Uterus (tissue), 4 donors: ENCODE measurements around the gene STK11. TPM values are rescaled to one million over a fixed set of nuclear protein-coding genes. Genes with fewer than 3 reads are reported as not detected.
A peak's percentile ranks its signal among the peaks of the same experiment; 100 is the strongest.

Source experiments
- DNase-seq, 2 donors: peaks; one replicate each; pipeline ENCODE4 v3.0.0-alpha.2; 2019 to 2020
- H3K27ac ChIP-seq, 2 donors: fragments of 200-600 bp; sonication (generic); 1 replicate in 1 of 2; 2 replicates in 1 of 2; pipeline ENCODE4 v1.5.1; 2016 to 2018
- H3K27me3 ChIP-seq, 2 donors: fragments of 200-600 bp; sonication (generic); one replicate each; pipeline ENCODE4 v1.5.1; 2018 to 2019; ENCODE audit warnings: control low read depth in 1 of 2
- H3K36me3 ChIP-seq, 2 donors: fragments of 200-600 bp; sonication (generic); one replicate each; pipeline ENCODE4 v1.5.1; 2019; ENCODE audit warnings: control low read depth in 1 of 2
- H3K4me1 ChIP-seq, 2 donors: fragments of 200-600 bp; sonication (generic); one replicate each; pipeline ENCODE4 v1.5.1; 2018 to 2019; ENCODE audit warnings: control low read depth in 1 of 2
- H3K4me3 ChIP-seq, 2 donors: fragments of 200-600 bp; sonication (generic); 1 replicate in 1 of 2; 2 replicates in 1 of 2; pipeline ENCODE4 v1.5.1; 2018 to 2019; ENCODE audit warnings: mild to moderate bottlenecking in 1 of 2
- H3K9me3 ChIP-seq, 2 donors: fragments of 200-600 bp; sonication (generic); one replicate each; pipeline ENCODE4 v1.5.1; 2019; ENCODE audit warnings: control low read depth in 1 of 2
- POLR2A ChIP-seq, 2 donors: fragments of 450-650 bp; IDR thresholded peaks; one replicate each; pipeline ENCODE4 v1.6.1; 2016; ENCODE audit warnings: antibody characterized with exemption in 2 of 2, mild to moderate bottlenecking in 1 of 2, moderate library complexity in 1 of 2
- intact Hi-C: fragments of 100-400 bp; cut with DNase I; formaldehyde crosslinking; loops from one replicate; pipeline ENCODE4 v1.15.1; 2023; ENCODE audit warnings: low total_unique reads
- total RNA-seq, 4 donors: library from RNA; depleted of rRNA in 3 of 4; stranded (reverse); fragments of >200 nt in 3 of 4; gene quantifications; one replicate each; pipeline versions ENCODE4 v1.1.0 to v1.2.4, GENCODE V29; 2014 to 2023
- TF ChIP-seq, protein P1 (sequence below), 4 experiments: fragments of 200-600 bp in 2 of 4; fragments of 450-650 bp in 2 of 4; sonication (generic) in 2 of 4; IDR thresholded peaks; one replicate each; pipeline ENCODE4 v1.5.1; 2016 to 2019; ENCODE audit warnings: antibody characterized with exemption in 4 of 4, mild to moderate bottlenecking in 2 of 4, moderate library complexity in 1 of 4
- donor health status: DM: yes; HTN: yes; CAD: no.

Gene STK11
- total RNA-seq, 4 donors from 2014 or later = 17.4 to 62.8 (median 43.3) TPM

DNA sequence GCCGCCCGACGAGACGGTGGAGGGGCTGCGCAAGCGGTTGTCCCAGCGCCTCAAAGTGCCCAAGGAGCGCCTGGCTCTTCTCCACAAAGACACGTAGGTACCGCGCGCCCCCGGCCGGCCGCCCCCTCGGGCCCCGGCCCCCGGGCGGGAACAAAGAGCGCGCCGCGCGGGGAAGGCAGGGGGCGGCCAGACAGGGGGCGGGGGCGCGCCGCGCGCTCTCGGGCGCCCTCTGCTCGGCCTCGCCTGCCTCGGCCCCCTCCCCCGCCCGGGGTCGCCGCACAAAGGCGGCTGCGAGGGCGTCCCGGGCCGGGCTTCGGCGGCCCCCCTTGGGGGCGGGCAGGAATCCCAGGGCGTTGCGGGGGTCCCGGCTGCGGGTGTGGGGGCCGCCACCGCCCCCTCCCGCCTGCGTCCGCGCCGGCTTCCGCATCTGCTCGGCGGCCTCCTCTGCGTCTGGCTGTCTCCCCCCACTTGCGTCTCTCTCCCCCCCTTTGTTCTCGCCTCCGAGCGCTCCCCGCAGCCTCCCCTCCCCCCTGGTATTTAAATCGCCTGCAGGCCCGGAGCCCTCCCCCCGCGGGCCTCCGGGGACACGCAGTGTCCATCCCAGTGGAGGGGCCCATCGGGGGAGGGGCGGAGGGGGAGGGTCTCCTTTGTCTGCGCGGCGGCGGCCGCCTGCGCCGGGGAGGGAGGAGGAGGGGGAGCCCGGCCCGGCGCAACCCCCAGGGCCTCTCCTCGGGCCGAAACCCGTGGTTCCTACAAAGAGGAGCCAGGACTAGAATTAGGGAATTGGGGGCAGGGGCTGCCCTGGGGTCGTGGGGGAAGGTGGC lies 45.1 kb downstream of the STK11 start:
- TF ChIP-seq, protein P1, sequence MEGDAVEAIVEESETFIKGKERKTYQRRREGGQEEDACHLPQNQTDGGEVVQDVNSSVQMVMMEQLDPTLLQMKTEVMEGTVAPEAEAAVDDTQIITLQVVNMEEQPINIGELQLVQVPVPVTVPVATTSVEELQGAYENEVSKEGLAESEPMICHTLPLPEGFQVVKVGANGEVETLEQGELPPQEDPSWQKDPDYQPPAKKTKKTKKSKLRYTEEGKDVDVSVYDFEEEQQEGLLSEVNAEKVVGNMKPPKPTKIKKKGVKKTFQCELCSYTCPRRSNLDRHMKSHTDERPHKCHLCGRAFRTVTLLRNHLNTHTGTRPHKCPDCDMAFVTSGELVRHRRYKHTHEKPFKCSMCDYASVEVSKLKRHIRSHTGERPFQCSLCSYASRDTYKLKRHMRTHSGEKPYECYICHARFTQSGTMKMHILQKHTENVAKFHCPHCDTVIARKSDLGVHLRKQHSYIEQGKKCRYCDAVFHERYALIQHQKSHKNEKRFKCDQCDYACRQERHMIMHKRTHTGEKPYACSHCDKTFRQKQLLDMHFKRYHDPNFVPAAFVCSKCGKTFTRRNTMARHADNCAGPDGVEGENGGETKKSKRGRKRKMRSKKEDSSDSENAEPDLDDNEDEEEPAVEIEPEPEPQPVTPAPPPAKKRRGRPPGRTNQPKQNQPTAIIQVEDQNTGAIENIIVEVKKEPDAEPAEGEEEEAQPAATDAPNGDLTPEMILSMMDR (IDR thresholded peaks at IDR 0.05) = no peak
- peak in 1 of 2 donors; percentile 42 for TF ChIP-seq POLR2A (IDR thresholded peaks at IDR 0.05)
- H3K27ac ChIP-seq = peak overlapping the region; percentile 96 to 98
- no peaks in the 10 kb centered on the region for H3K36me3 ChIP-seq
- DNase-seq = peak; percentile 63 to 75
- H3K27me3 ChIP-seq = no peaks in the 10 kb centered on the region
- peaks cover 0 to 24% of the 10 kb centered on the region in 2 donors for H3K4me1 ChIP-seq
- H3K4me3 ChIP-seq = peak overlapping the region; percentile 70 to 86
- intact Hi-C loops = no loop called here
- no peaks in the 10 kb centered on the region for H3K9me3 ChIP-seq

DNA sequence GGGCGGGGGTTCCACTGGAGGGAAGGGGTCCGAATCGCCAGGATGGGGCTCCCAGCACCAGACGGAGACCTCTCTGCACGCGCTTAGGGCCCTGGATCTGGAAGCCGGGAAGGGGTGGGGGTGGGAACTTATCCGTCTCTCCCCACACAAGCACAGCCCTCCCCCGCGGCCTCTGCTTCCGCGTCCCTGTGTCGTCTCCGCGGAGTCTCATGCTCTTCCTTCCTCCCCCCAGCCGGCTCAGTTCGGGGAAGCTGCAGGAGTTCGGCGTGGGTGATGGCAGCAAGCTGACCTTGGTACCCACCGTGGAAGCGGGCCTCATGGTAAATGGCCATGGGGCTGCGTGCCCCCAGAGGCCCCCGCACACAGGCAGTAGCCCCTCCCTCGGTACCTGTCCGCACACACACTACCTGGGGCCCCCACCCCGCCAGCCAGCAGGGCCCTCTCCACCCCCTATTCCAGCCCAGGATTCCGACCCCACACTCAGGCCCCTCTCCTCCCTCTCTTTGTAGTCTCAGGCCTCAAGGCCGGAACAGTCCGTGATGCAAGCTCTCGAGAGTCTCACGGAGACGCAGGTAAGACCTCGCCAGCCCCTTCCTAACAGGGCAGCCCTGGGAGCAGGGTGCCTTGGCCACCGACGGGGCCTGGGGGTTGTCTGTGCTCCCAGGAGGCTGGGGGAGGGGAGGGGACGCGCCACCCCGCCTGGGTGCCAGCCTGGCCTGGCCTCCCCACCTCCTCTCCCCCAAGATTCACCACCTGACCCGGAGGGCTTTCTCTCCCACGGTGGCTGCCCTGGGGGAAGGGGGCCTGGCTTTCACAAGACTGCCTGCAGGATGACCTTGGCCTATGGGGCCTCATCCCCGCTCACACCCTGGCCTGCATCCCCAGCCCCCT lies 46.0 kb downstream of the STK11 start:
- H3K4me1 ChIP-seq = peaks cover 0 to 24% of the 10 kb centered on the region in 2 donors
- H3K27me3 ChIP-seq = no peaks in the 10 kb centered on the region
- H3K9me3 ChIP-seq = no peaks in the 10 kb centered on the region
- peak overlapping the region; percentile 96 to 98 for H3K27ac ChIP-seq
- peak; percentile 67 to 78 for DNase-seq
- H3K4me3 ChIP-seq = peak overlapping the region; percentile 70 to 86
- TF ChIP-seq, protein P1 (IDR thresholded peaks at IDR 0.05) = no peak
- no peak for TF ChIP-seq POLR2A (IDR thresholded peaks at IDR 0.05)
- H3K36me3 ChIP-seq = no peaks in the 10 kb centered on the region
- intact Hi-C loops = no loop called here

DNA sequence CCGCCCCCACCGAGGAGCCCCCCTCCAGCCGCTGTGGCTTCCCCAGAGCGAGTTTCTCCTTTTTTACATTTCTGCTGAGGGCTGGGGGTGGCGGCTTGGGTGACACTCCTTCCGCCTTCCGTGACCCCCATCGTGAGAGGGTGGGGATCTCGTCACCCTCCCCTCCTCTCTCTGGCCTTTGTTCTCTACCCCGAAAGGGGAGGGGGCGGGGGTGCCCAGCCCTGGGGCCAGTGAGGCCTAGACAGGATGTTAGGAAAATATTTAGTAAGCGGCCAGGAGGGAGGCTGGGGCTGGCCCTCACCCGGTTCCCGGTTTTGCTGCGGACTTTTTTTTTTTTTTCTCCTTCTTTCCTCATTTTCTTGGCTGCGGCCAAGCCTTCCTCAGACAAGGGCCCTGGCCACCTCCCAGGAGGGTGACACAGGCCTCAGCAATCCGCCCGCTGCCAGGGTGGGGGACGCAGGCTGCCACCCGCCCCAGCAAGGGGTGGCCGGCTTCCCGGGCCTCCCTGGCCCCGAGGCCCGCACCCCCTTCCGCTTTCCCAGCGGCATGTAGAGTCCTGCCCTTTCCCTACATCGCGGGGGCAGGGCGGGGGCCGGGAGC lies 46.7 kb downstream of the STK11 start:
- Histone ChIP-seq H3K27ac (peak overlapping the region; percentile 96 to 98), H3K4me1 (peaks cover 0 to 29% of the 10 kb centered on the region in 2 donors), H3K27me3 (no peaks in the 10 kb centered on the region), H3K4me3 (peak overlapping the region; percentile 70 to 86), H3K9me3 (no peaks in the 10 kb centered on the region), H3K36me3 (no peaks in the 10 kb centered on the region)
- intact Hi-C loops = no loop called here
- no peak for TF ChIP-seq POLR2A (IDR thresholded peaks at IDR 0.05)
- TF ChIP-seq, protein P1 (IDR thresholded peaks at IDR 0.05) = no peak
- DNase-seq = peak in 1 of 2 donors; percentile 95

DNA sequence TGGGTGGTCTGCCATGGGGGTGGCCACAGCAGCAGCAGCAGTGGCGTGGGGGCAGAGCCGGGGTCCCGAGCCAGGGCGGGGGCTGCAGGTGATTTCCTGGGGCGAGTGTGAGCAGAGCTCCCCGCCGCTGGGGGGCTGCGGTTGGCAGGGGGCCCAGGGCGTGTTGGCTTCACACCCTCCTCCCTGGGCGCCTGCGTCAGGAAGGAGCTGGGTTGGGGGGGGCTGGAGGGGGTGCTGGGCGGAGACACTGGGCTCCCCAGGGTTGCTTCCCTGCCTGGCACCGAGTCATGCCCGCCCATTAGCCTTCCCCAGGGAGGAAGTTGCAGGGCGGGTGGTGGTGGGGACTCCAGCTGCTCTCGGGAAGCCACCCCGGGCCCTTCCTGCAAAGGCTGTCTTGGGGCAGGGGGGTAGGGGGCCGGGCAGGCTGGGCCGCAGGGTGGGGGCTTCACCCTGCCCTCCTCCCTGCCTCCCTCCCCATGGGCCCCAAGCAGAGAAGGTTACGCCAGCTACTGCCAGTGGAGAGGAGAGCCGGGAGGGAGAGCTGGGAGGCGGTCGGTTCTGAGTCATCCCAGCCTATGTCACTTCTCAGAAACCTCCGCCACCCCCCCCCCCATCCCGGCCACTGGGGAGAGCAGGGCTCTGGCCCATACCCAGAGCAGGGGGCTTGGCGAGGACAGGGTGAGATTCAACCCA lies 47.4 kb downstream of the STK11 start:
- Histone ChIP-seq H3K27me3 (no peaks in the 10 kb centered on the region), H3K36me3 (no peaks in the 10 kb centered on the region), H3K4me1 (peaks cover 0 to 30% of the 10 kb centered on the region in 2 donors), H3K9me3 (no peaks in the 10 kb centered on the region), H3K27ac (peak overlapping the region; percentile 96 to 98), H3K4me3 (peak overlapping the region; percentile 70 to 86)
- TF ChIP-seq, protein P1 (IDR thresholded peaks at IDR 0.05) = peak in 2 of 4 experiments; percentile 24 to 30
- TF ChIP-seq POLR2A (IDR thresholded peaks at IDR 0.05) = peak in 1 of 2 donors; percentile 17
- intact Hi-C loops = no loop called here
- DNase-seq = peak; percentile 95 to 96
